AG10803 (cell line): Measurements from ENCODE around the gene DOK6.

Experiments used
- DNase-seq: peaks from one replicate; pipeline ENCODE4 v3.0.0; 2010; ENCODE audit warnings: low read depth
- H3K4me3 ChIP-seq: 2 replicates; pipeline ENCODE4 v1.5.1; 2011; ENCODE audit warnings: mild to moderate bottlenecking, low read length, control low read depth
- CTCF ChIP-seq: conservative IDR thresholded peaks from 2 replicates; pipeline ENCODE4 v1.5.1; 2011; ENCODE audit warnings: mild to moderate bottlenecking, low read length, control low read depth, inconsistent platforms

Gene DOK6

GRCh38 chr18:69883781-69884180, 483.1 kb downstream of the DOK6 start:
- no peak for DNase-seq
- TF ChIP-seq CTCF, result no peak
- no peak overlapping the region for H3K4me3 ChIP-seq

GRCh38 chr18:69885355-69885754, 484.7 kb downstream of the DOK6 start:
- no peak for DNase-seq
- no peak for TF ChIP-seq CTCF
- no peak overlapping the region for H3K4me3 ChIP-seq

- no peak overlapping the region for H3K4me3 ChIP-seq
- DNase-seq, result no peak
- no peak for TF ChIP-seq CTCF
Measured at GRCh38 chr18:69885841-69886531, 485.3 kb downstream of the DOK6 start.

GRCh38 chr18:69887256-69887655, 486.6 kb downstream of the DOK6 start:
- no peak for DNase-seq
- no peak for TF ChIP-seq CTCF

GRCh38 chr18:69889009-69889408, 488.3 kb downstream of the DOK6 start:
- no peak for TF ChIP-seq CTCF
- no peak overlapping the region for H3K4me3 ChIP-seq
- peak; percentile 13 for DNase-seq

More at GRCh38 chr18:69887256-69887655, 486.6 kb downstream of the DOK6 start:
- no peak overlapping the region for H3K4me3 ChIP-seq

GRCh38 chr18:69890558-69890957, 489.9 kb downstream of the DOK6 start:
- DNase-seq, result no peak
- TF ChIP-seq CTCF, result no peak
- no peak overlapping the region for H3K4me3 ChIP-seq

GRCh38 chr18:69894467-69894866, 493.8 kb downstream of the DOK6 start:
- H3K4me3 ChIP-seq, result no peak overlapping the region
- TF ChIP-seq CTCF, result no peak
- DNase-seq, result no peak
